Astrocyte of the cerebellum (primary cell): ENCODE results near the gene DROSHA.

Source experiments
- DNase-seq: peaks from one replicate; pipeline ENCODE4 v3.0.0-alpha.2; 2011; ENCODE audit warnings: low read depth
- H3K4me3 ChIP-seq: 2 replicates; pipeline ENCODE4 v1.5.1; 2011; ENCODE audit warnings: mild to moderate bottlenecking, low read depth, low read length, moderate library complexity
- in situ Hi-C: cut with HindIII; loops from 2 replicates; pipeline ENCODE4 v1.10.0; 2017; ENCODE audit warnings: low sequenced_read_pairs
- TF ChIP-seq, protein P1 (sequence below): IDR thresholded peaks from 2 replicates; pipeline ENCODE4 v1.5.1; 2012; ENCODE audit warnings: low read length, low read depth, moderate library complexity, mild to moderate bottlenecking; ENCODE audit errors: missing control alignments

The DROSHA gene

DNA sequence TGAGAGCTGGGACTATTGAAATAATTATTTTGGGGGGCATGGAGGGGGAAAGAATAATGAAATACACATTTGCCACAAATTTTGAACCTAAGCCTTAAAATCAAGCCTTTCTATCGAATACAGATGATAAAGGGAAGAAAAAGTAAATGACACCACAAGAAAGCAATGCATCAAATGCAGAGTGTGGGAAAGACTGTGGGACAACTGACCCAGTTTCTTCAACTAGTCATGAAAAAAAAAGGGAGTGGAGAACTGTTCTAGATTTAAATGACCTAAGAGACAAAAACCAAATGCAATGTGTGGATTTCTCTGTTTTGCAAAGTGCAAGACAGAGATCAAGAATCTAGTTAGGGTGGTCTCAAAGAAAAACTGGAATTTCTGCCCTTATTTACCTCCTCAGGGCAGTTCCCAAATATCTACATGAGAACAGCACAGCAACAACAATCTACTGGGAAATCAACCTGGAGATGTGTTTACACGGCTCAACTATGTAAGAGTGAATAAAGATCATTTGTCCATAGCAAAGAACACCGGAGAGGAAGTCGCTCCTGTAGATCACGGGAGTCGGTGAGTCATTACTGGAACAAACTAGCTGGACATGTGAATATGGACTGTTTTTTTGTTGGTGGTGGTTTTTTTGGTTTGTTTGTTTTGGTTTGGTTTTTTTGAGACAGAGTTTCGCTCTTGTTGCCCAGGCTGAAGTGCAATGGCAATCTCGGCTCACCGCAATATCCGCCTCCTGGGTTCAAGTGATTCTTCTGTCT, 145.9 kb downstream of the DROSHA start:
- in situ Hi-C loops: no loop called here
- DNase-seq: no peak
- H3K4me3 ChIP-seq: no peak overlapping the region
- TF ChIP-seq, protein P1, sequence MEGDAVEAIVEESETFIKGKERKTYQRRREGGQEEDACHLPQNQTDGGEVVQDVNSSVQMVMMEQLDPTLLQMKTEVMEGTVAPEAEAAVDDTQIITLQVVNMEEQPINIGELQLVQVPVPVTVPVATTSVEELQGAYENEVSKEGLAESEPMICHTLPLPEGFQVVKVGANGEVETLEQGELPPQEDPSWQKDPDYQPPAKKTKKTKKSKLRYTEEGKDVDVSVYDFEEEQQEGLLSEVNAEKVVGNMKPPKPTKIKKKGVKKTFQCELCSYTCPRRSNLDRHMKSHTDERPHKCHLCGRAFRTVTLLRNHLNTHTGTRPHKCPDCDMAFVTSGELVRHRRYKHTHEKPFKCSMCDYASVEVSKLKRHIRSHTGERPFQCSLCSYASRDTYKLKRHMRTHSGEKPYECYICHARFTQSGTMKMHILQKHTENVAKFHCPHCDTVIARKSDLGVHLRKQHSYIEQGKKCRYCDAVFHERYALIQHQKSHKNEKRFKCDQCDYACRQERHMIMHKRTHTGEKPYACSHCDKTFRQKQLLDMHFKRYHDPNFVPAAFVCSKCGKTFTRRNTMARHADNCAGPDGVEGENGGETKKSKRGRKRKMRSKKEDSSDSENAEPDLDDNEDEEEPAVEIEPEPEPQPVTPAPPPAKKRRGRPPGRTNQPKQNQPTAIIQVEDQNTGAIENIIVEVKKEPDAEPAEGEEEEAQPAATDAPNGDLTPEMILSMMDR: no peak

DNA sequence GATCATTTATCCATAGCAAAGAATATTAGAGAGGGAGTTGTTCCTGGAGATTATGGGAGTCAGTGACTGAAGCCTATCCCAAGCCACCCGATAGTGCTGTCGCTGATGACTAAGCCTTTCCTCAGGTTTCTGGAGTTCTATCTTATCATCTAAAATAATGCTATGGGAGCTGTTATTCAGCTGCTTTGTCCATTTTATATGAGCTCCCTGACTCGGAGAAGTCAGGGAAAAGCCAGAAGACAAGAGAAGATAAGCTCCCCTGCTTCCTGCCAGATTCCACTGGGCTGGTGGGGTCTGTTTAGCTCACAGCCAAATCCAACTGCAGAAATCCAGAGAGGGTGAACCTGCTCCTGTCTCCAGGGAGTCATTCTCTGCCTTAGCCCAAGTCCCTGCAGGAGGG, 148.2 kb downstream of the DROSHA start:
- no peak for DNase-seq
- in situ Hi-C loops: no loop called here
- TF ChIP-seq, protein P1: no peak
- no peak overlapping the region for H3K4me3 ChIP-seq

GRCh38 chr5:31382051-31382878, 149.6 kb downstream of the DROSHA start:
- TF ChIP-seq, protein P1: no peak
- in situ Hi-C loops: no loop called here

GRCh38 chr5:31381299-31381698, 150.6 kb downstream of the DROSHA start:
- in situ Hi-C loops: no loop called here
- DNase-seq: no peak
- TF ChIP-seq, protein P1: no peak
- H3K4me3 ChIP-seq: no peak overlapping the region

More at GRCh38 chr5:31382051-31382878, 149.6 kb downstream of the DROSHA start:
- DNase-seq: no peak
- no peak overlapping the region for H3K4me3 ChIP-seq

DNA sequence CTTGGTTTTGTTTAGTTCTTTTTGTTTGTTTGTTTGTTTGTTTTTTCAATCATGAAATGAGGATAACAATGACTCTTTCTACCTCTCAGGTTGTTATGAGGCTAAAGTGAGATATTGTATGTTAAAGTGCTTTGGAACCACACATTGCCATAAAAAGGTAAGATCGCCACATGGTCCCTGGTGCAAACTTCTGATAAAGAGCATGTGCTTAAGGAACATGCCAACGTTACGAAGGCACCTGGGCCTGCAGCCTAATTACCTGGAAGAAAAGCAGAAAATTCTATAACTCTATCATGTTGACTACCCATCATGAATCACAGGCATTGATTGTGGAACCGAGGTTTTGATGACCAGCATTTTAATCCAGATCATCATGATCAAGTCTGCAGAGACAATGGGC, 151.8 kb downstream of the DROSHA start:
- DNase-seq: no peak
- H3K4me3 ChIP-seq: no peak overlapping the region
- in situ Hi-C loops: no loop called here
- TF ChIP-seq, protein P1: no peak

DNA sequence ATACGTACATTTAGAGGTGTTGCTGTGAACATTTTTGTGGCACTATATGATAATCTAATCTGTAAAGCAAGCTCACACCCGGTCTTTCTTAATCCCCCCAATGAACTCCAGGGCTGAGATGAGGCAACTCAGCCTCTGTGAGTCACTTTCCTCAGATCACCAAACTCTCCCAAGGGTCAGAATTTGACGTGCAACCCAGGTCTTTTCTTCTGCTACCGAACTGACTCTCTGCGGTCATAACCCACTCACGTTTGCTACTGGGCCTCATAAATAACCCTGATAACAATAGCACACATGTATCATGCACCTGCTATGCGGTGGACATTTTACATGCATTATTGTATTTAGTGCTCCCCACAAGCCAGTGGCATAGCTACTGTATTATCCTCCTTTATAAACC, 153.1 kb downstream of the DROSHA start:
- H3K4me3 ChIP-seq: no peak overlapping the region
- no peak for DNase-seq
- in situ Hi-C loops: no loop called here
- TF ChIP-seq, protein P1: no peak
